HL-60/S4 treated with phorbol 12-myristate 13-acetate at 8.2 ng/mL for 4 days and 3 days (cell line): ENCODE results near the gene MAP3K4.

Source experiments
- in situ Hi-C: fragments of 300-500 bp; cut with MboI; formaldehyde crosslinking; loops from 2 replicates; pipeline ENCODE4 v1.15.0; 2022; ENCODE audit warnings: low sequenced_read_pairs

MAP3K4 gene

DNA sequence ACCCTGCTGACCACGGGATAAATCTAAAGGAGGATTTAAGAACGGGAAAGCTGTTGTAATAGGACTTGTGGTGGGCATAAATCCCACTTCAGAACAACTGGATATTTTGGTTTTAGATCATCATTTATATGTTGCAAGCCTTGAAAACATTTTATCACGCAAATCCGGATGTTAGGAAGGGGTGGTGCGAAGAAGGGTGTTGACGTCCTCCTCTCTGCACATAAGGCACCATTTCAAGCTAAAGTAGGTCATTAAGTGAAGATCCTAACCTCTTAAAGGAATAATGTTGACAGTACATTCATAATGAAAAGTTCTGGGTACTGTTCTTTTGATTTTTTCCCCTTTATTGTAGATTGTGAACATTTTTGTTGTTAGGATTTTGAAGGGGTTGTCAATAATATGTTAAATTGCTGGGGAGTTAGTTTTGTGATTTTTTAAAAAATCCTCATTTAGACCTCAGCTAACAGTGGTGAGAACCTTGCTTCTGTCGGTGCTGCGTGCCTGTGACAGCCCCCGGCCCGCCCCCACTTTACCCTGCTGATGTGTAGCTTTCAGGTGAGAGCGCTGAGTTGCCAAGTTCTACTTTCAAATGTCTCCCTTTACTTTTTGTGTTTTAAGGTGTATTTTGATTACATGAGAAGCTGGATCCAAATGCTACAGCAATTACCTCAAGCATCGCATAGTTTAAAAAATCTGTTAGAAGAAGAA, 88.8 kb downstream of the MAP3K4 start:
- in situ Hi-C loops, result no loop called here

DNA sequence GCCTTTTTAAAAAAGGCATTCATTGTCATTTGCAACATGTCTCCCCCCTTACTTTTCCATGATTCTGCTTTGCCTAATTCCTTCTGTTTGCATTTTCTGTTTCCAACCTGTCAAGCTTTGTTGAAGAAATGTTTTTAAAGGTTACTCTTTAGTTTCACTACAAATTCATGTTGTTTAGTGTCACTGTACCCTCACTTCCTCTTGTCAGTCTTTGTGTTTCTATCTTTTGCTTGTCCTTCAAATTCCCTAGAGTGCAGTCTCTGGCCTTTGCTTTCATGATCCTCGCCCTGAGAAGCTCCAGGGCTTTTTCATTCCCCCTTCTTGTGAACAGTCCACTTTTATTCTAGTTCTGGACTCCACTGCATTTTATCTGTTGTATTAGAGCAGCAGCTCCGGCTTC, 90.6 kb downstream of the MAP3K4 start:
- in situ Hi-C loops, result no loop called here

DNA sequence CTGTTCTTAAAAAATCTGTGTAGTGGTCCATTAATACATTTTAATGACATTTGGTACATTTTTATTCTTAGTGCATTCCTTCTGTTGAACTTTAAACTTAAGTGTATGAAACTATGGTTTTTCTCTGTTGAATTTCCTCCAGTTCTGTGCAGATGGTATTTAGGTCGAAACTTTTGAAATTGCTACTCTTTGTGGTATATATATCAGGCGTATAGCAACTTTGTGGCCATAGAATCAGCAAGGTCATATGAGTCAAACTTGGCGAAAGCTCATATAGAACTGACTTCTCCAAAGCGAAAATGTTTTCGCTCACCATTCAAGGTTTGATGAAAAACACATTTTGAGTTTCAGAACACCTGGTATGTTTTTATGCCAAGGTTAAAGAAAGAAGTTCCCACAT, 93.7 kb downstream of the MAP3K4 start:
- in situ Hi-C loops, result no loop called here

DNA sequence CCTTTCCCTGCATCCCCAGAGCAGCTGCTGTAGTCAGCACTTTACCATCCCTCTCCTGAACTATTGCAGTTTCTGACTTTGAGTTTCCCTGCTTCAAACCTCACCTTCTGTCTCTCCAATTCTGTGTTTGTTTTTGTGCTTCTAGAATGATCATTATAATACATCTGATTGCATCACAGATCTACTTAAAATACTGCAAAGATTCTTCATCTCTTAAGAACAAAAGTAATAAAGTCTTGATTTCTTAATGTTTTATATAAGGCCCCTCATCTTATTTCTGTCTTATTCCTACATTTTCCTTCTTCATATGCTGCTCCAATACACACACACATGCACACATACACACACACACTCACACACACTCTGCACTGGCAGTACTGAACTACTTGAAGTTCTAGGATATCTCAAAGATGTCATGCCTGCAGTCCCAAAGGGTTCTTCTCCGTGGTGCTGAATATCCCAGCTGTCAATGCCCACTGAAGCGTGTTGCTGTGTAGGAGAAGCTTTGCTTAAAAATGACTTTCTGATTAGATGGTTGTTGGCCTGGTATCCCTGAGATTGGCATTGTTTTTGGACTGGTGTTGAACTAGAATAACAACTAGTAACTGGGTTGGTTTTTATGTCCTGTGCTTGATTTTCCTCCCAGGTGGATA, 97.2 kb downstream of the MAP3K4 start:
- in situ Hi-C loops, result no loop called here

DNA sequence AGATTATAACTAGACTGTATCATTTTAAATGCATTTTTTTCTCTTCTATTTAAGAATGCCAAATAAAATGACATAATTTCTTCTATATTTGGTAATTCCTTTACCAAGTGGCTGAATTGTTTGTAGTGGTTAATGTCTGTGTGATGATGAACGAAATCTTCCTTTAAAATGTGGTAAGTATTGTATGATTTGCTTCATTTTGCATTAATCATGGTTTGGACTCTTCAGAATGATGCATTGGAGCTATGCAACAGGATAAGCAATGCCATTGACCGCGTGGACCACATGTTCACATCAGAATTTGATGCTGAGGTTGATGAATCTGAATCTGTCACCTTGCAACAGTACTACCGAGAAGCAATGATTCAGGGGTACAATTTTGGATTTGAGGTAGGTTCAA, 99.6 kb downstream of the MAP3K4 start:
- in situ Hi-C loops, result no loop called here

DNA sequence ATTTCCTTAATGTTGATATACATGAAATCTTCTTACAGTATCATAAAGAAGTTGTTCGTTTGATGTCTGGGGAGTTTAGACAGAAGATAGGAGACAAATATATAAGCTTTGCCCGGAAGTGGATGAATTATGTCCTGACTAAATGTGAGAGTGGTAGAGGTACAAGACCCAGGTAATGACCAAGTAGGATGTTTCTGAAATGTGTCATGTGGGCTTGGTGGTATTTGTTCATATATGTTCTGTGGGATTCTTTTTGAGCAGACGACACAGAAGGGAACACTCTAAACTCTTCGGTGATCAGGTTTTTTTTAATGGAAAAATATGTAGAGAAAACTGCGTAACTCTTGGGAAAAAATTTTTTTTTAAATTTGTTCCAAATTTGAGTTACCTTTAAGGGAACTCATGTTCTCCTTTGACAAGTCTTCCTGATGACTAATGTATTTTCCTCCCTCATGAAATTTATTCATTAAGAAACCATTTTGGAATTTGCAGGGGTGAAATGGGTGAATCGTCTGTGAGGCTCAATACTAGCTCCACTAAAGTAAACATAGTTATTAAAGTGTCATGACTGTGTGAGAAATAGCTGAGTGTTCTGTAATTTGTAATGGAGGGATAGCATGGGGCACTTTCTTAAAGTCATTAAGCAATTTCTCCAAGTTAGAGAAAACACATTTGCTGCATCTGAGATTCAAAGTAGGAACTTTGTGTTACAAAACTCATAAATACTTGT, 100.6 kb downstream of the MAP3K4 start:
- in situ Hi-C loops, result no loop called here

DNA sequence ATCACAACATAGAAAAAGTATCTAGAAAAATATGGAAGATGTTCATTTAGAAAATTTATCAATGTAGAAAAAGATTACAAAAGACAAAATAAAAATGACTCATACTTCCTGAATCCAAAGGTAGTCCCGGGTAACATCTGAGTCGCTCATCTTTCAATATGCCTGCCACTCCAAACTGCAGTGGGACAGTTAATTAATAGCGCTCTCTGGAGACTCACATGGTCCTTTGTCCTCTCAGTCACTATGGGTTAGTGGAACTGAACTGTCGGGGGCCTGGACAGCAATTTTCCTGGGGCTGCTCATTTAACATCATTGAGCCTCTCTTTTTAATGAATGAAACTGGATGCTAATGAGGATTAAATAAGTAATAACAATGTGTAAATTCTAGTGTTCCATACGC, 103.4 kb downstream of the MAP3K4 start:
- in situ Hi-C loops, result no loop called here

DNA sequence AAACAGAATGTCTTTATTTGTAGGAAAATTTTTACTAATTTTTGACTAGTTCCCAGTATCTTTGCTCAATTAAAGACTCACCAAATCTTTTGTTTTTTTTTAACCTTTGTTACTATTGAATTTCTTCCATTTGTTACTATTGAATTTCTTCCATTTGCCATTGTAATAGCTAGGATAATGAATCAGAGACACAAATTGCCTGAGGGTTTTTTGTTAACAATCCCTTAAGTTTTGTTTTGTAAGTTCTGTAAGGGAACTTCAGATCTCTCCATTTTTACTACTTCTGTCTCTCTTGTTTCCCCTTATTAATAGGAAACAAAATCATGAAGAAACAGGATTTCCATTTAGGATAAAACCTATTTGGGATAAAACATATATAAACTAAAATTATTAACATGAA, 104.3 kb downstream of the MAP3K4 start:
- in situ Hi-C loops, result no loop called here

DNA sequence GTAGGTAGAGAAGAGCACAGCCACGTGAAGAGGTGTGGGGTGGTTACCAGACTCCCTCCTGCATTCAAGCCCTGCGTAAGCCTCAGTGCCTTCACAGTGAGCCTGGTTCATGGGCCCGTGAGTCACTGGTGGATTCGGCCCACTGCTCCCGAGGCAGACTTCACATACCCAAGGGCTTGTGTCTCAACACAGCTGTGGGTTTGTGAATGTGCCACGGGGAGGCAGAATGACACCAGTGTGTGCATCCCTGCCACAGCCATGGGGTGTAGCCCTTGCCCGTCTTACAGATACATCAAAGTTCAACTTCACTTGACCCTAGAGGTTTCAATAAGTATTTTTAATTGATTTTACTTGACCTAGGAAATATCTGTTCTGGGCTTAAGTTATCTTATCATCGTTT, 108.5 kb downstream of the MAP3K4 start:
- in situ Hi-C loops, result no loop called here

DNA sequence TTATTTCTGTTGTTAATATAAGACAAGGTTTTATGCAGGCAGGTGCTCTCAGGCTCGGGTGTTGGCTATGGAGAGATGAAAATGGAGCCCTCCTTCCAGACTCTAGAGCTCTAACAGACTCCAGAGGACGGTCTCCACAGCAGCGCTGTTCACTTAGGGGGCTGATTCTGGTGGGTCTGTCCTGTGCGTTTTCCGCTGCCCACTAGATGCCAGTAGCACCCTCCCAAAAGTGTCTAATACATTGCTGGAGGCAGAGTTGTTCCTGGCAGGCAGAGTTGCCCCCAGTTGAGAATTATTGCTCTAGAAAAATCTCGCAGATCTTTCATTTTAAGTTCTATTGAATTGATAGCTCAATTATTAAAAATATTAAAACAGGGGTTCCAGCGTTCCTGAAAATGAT, 109.9 kb downstream of the MAP3K4 start:
- in situ Hi-C loops, result no loop called here

DNA sequence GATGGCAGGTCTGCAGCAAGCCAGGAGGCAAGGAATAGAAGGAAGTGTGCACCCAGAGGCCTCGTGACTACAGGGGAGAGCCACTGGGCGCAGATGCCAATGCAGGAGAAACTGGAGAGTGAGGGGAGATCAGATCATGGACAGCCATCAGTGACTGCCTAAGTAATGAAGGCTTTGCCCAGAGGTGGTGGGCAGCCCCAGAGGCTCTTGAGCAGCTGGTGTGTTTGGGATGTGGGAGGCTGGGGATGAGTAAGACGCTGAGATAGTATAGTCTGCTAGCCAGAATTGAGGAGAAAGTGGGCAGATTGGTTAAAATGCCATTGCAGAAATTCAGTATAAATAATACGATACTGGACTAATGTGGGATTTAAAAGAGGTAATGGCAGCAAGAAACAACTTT, 111.9 kb downstream of the MAP3K4 start:
- in situ Hi-C loops, result no loop called here

DNA sequence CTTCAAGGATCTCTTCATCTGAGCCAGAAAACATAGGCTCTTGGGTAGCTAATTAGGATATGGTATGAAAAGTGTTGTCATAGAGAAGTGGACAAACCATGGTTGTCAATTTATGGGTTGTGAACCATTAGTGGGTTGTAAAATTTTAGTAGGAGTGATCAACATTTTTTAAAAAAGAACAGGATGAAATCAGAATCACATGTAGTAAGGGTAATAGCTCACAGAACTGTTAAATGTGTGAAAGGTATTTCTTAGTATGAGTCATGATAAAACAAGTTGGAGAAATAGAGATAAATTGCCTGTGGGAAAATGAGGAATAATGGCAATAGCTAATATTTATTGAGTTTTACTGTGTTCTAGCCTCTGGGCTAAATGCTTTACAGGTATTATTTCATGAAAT, 113.4 kb downstream of the MAP3K4 start:
- in situ Hi-C loops, result no loop called here

DNA sequence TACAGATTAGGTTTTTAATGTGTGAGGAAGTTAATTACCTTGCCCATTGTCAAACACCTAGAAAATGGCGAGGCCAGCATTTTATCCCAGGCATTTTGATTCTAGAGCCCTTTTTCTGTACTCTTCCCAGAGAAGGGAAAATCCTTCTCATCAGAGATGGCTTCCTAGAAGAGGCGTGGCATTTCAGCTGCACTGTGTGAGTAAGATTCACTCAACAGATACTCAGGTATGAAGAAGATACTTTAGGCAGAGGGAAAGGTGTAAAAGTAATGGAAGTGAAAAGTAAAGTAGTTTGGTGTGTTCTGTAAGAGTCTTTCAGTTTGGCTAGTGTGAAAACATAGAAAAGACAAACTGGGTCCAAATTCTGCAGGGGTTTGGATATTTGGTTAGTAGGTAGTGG, 113.8 kb downstream of the MAP3K4 start:
- in situ Hi-C loops, result no loop called here

DNA sequence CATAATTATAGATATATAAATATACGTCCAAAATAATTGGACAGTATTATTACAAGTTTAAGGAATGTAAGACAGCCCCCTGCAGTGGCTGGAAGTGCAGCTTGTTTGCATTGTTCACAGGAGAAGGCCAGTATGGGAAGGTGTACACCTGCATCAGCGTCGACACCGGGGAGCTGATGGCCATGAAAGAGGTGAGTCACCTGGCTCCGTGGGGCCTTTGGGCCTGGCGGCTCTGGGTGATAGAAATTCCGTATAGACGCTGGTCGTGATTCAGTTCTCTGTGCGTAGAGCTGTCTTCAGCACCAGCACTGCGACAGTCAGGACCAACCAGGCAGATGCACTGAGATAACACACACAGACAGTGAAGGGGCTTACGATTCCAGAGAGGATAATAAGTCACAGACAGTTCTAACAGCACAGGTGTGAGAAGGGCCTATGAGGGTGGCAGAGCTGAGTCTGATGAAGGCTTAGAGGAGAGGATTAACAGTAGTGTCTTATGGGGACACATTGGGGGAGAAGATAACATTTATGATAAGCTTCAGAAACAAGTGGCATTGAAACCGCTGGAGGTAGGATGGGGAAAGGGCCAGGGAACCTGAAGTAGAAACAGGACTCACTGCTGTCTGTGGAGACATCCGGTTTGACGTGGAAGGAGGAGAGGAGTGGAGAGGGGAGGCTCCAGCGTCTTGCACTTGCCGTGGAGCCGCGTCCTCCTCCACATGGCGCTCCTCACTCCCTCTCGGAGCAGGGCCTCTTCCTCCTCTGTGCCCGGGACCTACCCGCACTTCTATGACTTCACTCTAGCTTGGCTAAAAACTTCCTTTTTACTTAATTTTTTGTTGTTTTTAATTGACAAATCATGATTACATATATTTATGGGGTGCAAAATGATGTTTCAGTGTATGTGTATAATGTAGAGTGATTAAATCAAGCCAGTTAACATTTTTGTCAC, 116.5 kb downstream of the MAP3K4 start:
- in situ Hi-C loops, result no loop called here

DNA sequence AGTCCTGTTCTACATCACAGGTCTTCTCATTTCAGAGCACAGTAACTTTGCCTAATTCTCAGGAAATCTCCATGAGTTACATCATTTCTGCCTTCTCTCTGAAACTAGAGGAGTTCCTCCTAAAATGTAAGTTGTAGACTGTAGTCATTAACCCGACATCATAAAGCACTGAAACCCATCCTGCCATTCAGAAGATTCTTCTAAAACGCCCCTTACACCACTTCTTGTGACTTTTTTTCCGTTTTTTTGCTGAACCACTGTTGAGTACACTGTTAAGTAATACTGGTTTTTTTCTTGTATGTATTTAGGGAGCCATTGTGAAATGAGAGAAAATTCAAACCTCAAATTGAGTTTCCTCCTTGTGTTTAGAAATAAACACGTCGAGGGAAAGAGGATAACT, 117.3 kb downstream of the MAP3K4 start:
- in situ Hi-C loops, result no loop called here

DNA sequence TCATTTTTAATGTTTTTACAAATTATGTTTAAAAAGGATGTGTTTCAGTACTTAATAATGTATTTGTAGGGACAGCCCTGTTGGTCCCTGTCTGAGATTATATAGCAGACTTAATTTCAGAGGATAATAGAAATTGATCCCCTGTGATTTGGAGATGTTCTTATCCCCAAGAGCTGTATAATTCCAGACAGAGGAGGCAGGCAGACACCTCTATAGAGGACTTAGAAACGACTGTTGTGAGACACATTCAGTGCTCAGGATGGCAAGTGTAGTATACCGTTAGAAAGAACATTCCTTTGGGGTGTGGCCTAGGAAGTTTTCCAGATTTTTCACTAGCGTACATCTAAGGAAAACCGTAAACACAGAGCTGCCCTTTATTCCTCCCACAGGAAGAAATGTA, 117.8 kb downstream of the MAP3K4 start:
- in situ Hi-C loops, result no loop called here

DNA sequence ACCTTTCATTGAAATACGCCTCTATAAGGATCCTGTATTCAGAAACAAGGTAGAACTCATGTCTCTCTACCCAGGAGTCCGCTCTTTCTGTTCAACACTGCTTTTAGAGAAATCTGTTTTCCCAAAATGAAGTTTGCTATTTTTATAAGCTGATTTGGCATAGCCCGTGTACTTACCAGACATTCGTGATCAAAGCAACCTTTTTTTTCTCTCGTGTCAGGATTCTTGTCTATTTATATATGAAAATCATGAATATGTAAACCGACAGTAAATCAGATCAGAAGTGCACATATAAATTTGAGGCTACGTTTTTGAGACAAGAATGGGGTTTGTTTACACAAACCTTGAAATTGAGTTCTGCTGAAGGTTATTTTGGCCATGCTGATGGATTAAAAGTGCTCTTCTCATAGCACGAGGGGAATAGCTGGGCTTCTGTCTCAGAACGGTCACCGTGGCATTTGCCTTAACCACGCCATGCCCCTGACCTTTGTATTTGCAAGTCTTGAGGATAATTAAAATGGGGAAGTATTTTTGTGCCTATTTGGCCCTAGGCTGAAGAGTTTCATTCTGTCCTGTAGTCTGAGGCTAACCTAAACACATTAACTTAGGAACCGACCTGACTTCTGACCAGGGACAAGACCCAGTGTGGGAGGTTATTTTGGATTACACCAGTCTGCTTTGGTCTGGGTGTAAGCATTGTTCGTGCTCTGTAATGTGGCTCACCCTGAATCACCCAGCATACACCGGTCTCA, 118.6 kb downstream of the MAP3K4 start:
- in situ Hi-C loops, result no loop called here

DNA sequence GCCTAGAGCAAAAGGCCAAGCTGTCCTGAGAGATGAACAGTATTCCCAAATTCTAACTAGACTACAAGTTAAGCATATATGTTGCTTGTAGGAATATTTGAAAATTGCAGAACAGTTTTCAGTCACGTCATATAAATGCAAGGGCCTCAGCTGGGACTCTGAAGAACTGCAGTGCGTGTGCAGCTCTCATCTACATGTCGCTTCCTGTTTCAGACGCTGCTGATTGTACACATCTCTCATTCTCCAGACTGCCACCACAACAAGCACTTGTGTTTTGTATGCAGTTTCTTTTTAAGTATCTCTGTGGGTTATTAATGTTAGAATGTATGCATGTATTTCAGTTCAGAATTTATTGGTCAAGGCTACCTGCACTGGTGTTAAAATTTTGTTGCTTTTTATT, 119.7 kb downstream of the MAP3K4 start:
- in situ Hi-C loops, result no loop called here

DNA sequence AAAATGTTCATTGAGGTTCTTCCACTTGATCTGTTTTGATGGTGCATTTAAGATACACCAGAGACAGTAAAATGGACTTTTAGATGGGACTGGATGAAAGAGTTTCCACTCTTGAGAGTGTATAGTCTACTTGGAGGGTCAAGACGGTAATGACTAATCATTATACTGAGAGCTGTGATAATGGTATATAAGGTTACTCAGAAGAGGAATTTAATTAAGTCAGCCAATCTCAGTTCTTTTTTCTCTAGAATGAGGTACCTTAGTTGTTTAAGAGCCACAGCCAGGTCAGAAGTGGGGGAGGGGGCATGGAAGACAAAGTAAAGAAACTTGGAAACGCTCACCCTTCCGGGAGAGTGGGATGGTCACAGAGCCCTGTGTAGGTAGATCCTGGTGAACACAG, 123.9 kb downstream of the MAP3K4 start:
- in situ Hi-C loops, result no loop called here

DNA sequence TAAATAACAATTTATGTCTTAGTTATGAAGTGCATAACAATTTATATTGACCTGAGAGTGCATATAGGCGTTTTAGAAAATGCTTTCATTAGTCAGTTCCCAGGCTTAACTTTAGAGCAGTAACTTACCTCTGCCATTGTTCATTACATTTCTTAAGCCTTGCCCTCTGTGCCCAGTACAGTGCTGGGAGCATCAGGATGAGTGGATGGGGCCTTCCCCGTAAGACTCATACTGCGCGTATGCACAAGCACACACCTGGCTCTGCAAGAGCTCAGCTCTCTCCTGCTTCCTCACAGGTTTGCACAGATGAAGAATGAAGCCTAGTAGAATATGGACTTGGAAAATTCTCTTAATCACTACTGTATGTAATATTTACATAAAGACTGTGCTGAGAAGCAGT, 125.0 kb downstream of the MAP3K4 start:
- in situ Hi-C loops, result no loop called here
